Lung (tissue), 12 donors: ENCODE measurements around the gene TLE3. TPM values are rescaled to one million over a fixed set of nuclear protein-coding genes. Genes with fewer than 3 reads are reported as not detected.

Source experiments
- ATAC-seq: fragments of 200-7000 bp; cut with Tn5 transposase; one replicate; pipeline ENCODE4 v1.9.1; 2020; ENCODE audit warnings: moderate number of reproducible peaks; ENCODE audit not compliant: insufficient read depth, low FRiP score
- DNase-seq, 3 donors: peaks; one replicate each; pipeline ENCODE4 v3.0.0-alpha.2; 2013 to 2017
- H3K27ac ChIP-seq, 2 donors: one replicate each; pipeline ENCODE4 v1.5.1; 2013; ENCODE audit warnings: mild to moderate bottlenecking in 2 of 2, moderate library complexity in 2 of 2, control low read depth in 1 of 2, inconsistent platforms in 1 of 2, low read depth in 1 of 2, low read length in 1 of 2
- H3K27me3 ChIP-seq, 3 donors: one replicate each; pipeline ENCODE4 v1.5.1; 2013; ENCODE audit warnings: low read length in 2 of 3; ENCODE audit not compliant: control insufficient read depth in 3 of 3, insufficient read depth in 3 of 3
- H3K36me3 ChIP-seq, 4 donors: one replicate each; pipeline ENCODE4 v1.5.1; 2013; ENCODE audit warnings: low read length in 4 of 4, mild to moderate bottlenecking in 1 of 4, moderate library complexity in 1 of 4; ENCODE audit not compliant: control insufficient read depth in 4 of 4, insufficient read depth in 4 of 4
- H3K4me1 ChIP-seq, 5 donors: one replicate each; pipeline ENCODE4 v1.5.1; 2013; ENCODE audit warnings: low read length in 5 of 5, mild to moderate bottlenecking in 2 of 5, moderate library complexity in 1 of 5; ENCODE audit not compliant: control insufficient read depth in 5 of 5, insufficient read depth in 5 of 5
- H3K4me3 ChIP-seq: one replicate; pipeline ENCODE4 v1.5.1; 2013; ENCODE audit warnings: mild to moderate bottlenecking, control low read depth, moderate library complexity
- H3K9ac ChIP-seq, 2 donors: one replicate each; pipeline ENCODE4 v1.5.1; 2013; ENCODE audit warnings: low read length in 2 of 2, control low read depth in 1 of 2; ENCODE audit not compliant: insufficient read depth in 1 of 2
- H3K9me3 ChIP-seq, 4 donors: one replicate each; pipeline ENCODE4 v1.5.1; 2013; ENCODE audit warnings: low read length in 3 of 4, mild to moderate bottlenecking in 1 of 4, moderate library complexity in 1 of 4; ENCODE audit not compliant: control insufficient read depth in 4 of 4, insufficient read depth in 3 of 4
- CTCF ChIP-seq: IDR thresholded peaks from 2 replicates; pipeline ENCODE4 v1.5.1; 2012; ENCODE audit warnings: mild to moderate bottlenecking; ENCODE audit errors: control extremely low read depth, extremely low read depth
- WGBS, 2 donors: extraction: QIAGEN DNeasy Blood & Tissue Kit; methylation state at CpG; one replicate each; pipeline ENCODE4 v1.1.7; 2013; 5-methylcytosine and 5-hydroxymethylcytosine counted together
- polyA plus RNA-seq, 2 donors: library from polyadenylated mRNA; stranded (reverse); fragments of 200-250 nt; gene quantifications; one replicate each; pipeline ENCODE4 v1.2.1, GENCODE V29; 2013
- total RNA-seq, 2 donors: library from RNA; depleted of rRNA in 1 of 2; stranded (reverse); fragments of >200 nt in 1 of 2; gene quantifications; one replicate each; pipeline ENCODE4 v1.2.1, GENCODE V29; 2014 to 2021
- donor health status: control.
- donor health status: control.
- donor health status: Bipolar disorder and iron deficiency.
- donor health status: healthy.
- donor health status: DM: yes; HTN: yes; CAD: no.

The TLE3 gene
- total and polyA plus RNA-seq, 4 donors: 22.7 to 77.3 (median 73.3) TPM

- ATAC-seq (no peak), DNase-seq (no peak)
- Histone ChIP-seq H3K9ac (no peak overlapping the region), H3K27me3 (peaks cover 0 to 6% (median 0%) of the 10 kb centered on the region in 3 donors), H3K4me1 (peaks cover 0 to 7% (median 3%) of the 10 kb centered on the region in 5 donors), H3K9me3 (no peaks in the 10 kb centered on the region), H3K36me3 (peaks cover 0 to 4% (median 0%) of the 10 kb centered on the region in 4 donors), H3K27ac (no peak overlapping the region), H3K4me3 (no peak overlapping the region)
- 89 to 98% methylated on average over 5 of the region's 5 CpGs for WGBS, 2 donors
- no peak for TF ChIP-seq CTCF
These were observed 55.0 kb downstream of the TLE3 start for GRCh38 chr15:70042553-70043214.

- H3K4me1 ChIP-seq: no peaks in the 10 kb centered on the region
- H3K4me3 ChIP-seq: no peak overlapping the region
- DNase-seq: no peak
- H3K9ac ChIP-seq: no peak overlapping the region
- no peak overlapping the region for H3K27ac ChIP-seq
- no peak for ATAC-seq
- H3K27me3 ChIP-seq: peaks cover 0 to 6% (median 0%) of the 10 kb centered on the region in 3 donors
- H3K9me3 ChIP-seq: no peaks in the 10 kb centered on the region
- no peaks in the 10 kb centered on the region for H3K36me3 ChIP-seq
- WGBS, 2 donors: 79 to 85% methylated on average over 3 of the region's 3 CpGs
- TF ChIP-seq CTCF: no peak
These were observed 57.8 kb downstream of the TLE3 start for GRCh38 chr15:70039917-70040316.

GRCh38 chr15:70038730-70039392 is 58.9 kb downstream of the TLE3 start:
- peaks cover 0 to 6% (median 0%) of the 10 kb centered on the region in 3 donors for H3K27me3 ChIP-seq
- no peak for DNase-seq
- ATAC-seq: no peak
- peaks cover 0 to 2% (median 0%) of the 10 kb centered on the region in 4 donors for H3K9me3 ChIP-seq
- TF ChIP-seq CTCF: no peak
- H3K4me3 ChIP-seq: no peak overlapping the region
- no peaks in the 10 kb centered on the region for H3K36me3 ChIP-seq
- H3K9ac ChIP-seq: no peak overlapping the region
- 78 to 80% methylated on average over 4 of the region's 4 CpGs for WGBS, 2 donors
- H3K27ac ChIP-seq: no peak overlapping the region
- H3K4me1 ChIP-seq: peaks cover 0 to 3% (median 0%) of the 10 kb centered on the region in 5 donors
